Tibial artery (tissue), 4 donors: ENCODE data around the gene HAGHL.

Experiments
- DNase-seq, 2 donors: peaks; one replicate each; pipeline ENCODE4 v3.0.0-alpha.2; 2019
- H3K27ac ChIP-seq, 2 donors: fragments of 200-600 bp; sonication (generic) in 1 of 2; 1 replicate in 1 of 2; 2 replicates in 1 of 2; pipeline ENCODE4 v1.5.1; 2018 to 2019; ENCODE audit warnings: mild to moderate bottlenecking in 1 of 2
- H3K27me3 ChIP-seq, 2 donors: fragments of 200-600 bp; sonication (generic) in 1 of 2; one replicate each; pipeline versions ENCODE4 v1.5.1 to v1.6.0; 2016 to 2019
- H3K36me3 ChIP-seq, 3 donors: fragments of 200-600 bp; sonication (generic) in 2 of 3; one replicate each; pipeline ENCODE4 v1.5.1; 2016 to 2019; ENCODE audit warnings: mild to moderate bottlenecking in 2 of 3
- H3K4me1 ChIP-seq, 4 donors: fragments of 200-600 bp; sonication (generic) in 2 of 4; 1 replicate in 3 of 4; 2 replicates in 1 of 4; pipeline ENCODE4 v1.5.1; 2016 to 2019
- H3K4me3 ChIP-seq, 2 donors: fragments of 200-600 bp; sonication (generic) in 1 of 2; 1 replicate in 1 of 2; 2 replicates in 1 of 2; pipeline ENCODE4 v1.5.1; 2018 to 2019; ENCODE audit warnings: mild to moderate bottlenecking in 2 of 2
- H3K9me3 ChIP-seq, 3 donors: fragments of 200-600 bp; sonication (generic) in 1 of 3; one replicate each; pipeline ENCODE4 v1.5.1; 2016 to 2019
- CTCF ChIP-seq, 2 experiments: fragments of 200-600 bp in 1 of 2; fragments of 450-650 bp in 1 of 2; IDR thresholded peaks; one replicate each; pipeline ENCODE4 v1.5.1; 2017 to 2019; ENCODE audit warnings: antibody characterized with exemption in 2 of 2, mild to moderate bottlenecking in 1 of 2, moderate library complexity in 1 of 2
- intact Hi-C: fragments of 100-400 bp; cut with DNase I; formaldehyde crosslinking; loops from one replicate; pipeline ENCODE4 v1.15.0; 2023; ENCODE audit warnings: low total_unique reads

HAGHL gene

DNA sequence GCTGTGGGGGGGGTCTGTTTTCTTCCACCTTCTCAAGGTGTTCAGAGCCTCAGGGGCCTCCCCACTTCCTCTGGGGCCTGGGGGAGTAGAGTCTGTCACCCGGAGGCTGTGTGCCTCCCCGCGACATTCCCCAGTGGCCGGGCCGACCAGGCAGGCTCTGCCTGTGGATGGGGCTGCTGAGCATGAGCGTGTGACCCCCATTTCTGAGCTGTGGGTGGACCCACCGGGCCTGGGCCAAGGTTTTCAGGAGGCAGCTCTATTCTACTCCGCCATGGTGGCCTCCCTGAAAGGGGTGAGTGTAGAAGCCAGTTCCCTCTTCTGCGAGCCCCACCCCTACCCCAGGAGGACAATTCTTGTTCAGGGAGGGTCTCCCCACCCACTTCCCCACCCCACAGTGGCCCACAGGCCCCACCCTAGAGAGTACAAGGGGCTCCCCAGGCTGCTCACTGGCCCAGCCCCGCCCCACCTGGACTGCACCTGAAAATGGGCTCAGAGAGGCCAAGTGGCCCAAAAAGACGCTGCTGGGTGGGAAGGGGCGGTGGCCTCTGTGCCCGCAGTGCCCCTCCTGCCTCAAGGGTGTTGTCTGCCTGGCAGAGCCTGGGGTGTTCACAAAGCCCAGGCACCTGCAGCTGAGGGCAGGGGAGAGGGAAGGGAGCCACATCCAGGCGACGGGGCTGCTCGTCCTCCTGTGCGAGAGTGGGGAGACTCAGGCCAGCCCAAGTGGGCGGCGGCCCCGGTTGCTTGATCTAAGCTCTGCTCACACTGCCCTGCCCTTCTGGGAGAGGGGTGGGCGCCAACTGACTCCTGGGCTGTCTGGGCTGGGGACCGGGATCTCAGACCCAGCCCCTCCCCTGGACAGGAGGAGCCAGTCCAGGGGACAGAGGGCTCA, 35.0 kb downstream of the HAGHL start:
- peaks cover 0 to 62% of the 10 kb centered on the region in 2 donors for H3K27me3 ChIP-seq
- no peak for DNase-seq
- no peak for TF ChIP-seq CTCF (IDR thresholded peaks at IDR 0.05)
- intact Hi-C loops: no loop called here
- H3K36me3 ChIP-seq: no peaks in the 10 kb centered on the region
- no peak overlapping the region for H3K27ac ChIP-seq
- H3K4me1 ChIP-seq: peaks cover 0 to 4% (median 0%) of the 10 kb centered on the region in 4 donors
- no peaks in the 10 kb centered on the region for H3K9me3 ChIP-seq
- H3K4me3 ChIP-seq: no peak overlapping the region

DNA sequence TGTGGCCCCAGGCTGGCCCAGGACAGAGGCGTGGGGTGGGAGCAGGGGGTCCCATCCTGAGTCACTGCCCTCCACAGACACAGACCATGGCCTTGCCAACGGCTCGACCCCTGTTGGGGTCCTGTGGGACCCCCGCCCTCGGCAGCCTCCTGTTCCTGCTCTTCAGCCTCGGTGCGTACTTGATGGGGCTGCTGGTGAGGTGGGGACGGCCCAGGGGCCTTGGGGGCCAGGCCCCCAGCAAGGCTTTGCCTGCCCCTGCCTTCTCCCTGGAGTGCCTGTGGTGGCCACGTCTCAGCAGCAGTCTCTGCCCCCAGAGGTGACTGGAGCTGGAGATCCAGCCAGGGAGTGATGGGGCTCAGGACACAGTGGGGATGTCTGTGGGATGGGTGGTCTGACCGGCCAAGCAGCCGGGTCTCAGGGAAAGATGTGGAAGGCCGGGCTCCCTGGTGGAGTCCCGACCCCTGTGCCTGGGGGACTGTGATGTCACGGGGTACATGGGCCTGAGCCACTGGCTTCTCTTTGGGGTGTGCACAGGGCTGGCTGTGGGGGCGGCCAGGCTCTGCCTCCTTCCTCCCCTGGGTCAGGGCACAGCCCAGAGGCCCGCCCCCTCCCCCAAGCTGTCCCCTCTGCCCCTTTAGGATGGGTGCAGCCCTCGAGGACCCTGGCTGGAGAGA, 35.8 kb downstream of the HAGHL start:
- peaks cover 0 to 4% (median 0%) of the 10 kb centered on the region in 4 donors for H3K4me1 ChIP-seq
- no peak overlapping the region for H3K4me3 ChIP-seq
- DNase-seq: no peak
- no peak for TF ChIP-seq CTCF (IDR thresholded peaks at IDR 0.05)
- H3K27me3 ChIP-seq: peaks cover 0 to 65% of the 10 kb centered on the region in 2 donors
- intact Hi-C loops: no loop called here
- H3K27ac ChIP-seq: no peak overlapping the region
- no peaks in the 10 kb centered on the region for H3K36me3 ChIP-seq
- no peaks in the 10 kb centered on the region for H3K9me3 ChIP-seq

DNA sequence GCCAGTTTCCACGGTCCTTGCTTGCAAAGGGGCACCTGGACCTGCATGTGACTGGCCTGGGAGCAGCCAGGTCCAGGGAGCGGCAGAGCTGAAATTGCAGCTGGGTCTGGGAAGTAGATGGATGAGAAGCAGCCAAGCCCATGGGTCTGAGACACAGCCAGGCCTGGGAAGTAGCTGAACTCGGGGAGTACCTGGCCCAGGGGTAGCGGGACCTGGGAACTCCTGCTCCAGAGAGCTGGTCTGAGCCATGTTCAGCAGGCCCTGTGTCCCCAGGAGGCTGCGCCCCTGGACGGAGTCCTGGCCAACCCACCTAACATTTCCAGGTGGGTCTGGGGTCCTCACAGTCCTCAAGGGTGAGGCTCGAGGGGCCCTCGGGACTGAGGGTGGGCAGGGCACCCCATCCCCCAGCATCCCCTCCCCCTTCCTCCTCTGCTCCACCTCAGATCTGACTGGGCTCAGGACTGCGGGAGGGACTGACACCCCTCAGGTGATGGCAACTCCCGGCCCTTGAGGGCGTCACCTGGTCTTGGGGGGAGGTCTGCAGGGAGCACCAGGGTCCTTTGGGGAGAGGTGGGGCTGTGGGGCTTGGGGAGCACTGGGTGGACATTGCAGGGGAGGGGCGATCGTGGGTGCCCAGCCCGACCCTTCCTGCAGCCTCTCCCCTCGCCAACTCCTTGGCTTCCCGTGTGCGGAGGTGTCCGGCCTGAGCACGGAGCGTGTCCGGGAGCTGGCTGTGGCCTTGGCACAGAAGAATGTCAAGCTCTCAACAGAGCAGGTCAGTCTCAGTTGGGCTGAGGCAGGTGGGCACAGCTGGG, 36.7 kb downstream of the HAGHL start:
- TF ChIP-seq CTCF (IDR thresholded peaks at IDR 0.05): no peak
- intact Hi-C loops: no loop called here
- Histone ChIP-seq H3K4me1 (peaks cover 0 to 4% (median 0%) of the 10 kb centered on the region in 4 donors), H3K9me3 (no peaks in the 10 kb centered on the region), H3K27ac (no peak overlapping the region), H3K4me3 (no peak overlapping the region), H3K27me3 (peaks cover 0 to 66% of the 10 kb centered on the region in 2 donors), H3K36me3 (no peaks in the 10 kb centered on the region)
- DNase-seq: no peak

- TF ChIP-seq CTCF (IDR thresholded peaks at IDR 0.05): no peak
- no peak overlapping the region for H3K4me3 ChIP-seq
- no peak overlapping the region for H3K27ac ChIP-seq
- H3K4me1 ChIP-seq: peaks cover 0 to 4% (median 0%) of the 10 kb centered on the region in 4 donors
- no peak for DNase-seq
- no peaks in the 10 kb centered on the region for H3K9me3 ChIP-seq
- H3K27me3 ChIP-seq: peaks cover 0 to 73% of the 10 kb centered on the region in 2 donors
- no peaks in the 10 kb centered on the region for H3K36me3 ChIP-seq
- intact Hi-C loops: no loop called here
Measured at GRCh38 chr16:764184-764750, 37.4 kb downstream of the HAGHL start.

DNA sequence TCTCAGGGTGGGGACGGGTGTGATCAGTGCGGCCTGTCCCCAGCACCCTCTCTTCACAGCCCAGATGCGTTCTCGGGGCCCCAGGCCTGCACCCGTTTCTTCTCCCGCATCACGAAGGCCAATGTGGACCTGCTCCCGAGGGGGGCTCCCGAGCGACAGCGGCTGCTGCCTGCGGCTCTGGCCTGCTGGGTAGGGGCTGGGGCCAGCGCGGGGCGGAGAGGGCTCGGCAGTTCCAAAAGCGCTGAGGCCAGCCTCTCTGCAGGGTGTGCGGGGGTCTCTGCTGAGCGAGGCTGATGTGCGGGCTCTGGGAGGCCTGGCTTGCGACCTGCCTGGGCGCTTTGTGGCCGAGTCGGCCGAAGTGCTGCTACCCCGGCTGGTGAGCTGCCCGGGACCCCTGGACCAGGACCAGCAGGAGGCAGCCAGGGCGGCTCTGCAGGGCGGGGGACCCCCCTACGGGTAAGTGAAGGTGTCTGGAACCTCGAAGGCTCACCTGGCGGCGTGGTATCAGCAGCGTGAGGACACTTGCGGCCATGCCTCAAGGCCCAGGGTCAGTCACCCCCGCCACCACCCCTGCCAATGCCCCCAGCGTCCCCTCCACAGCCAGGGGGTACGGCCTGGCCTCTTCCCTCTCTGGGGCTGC, 38.1 kb downstream of the HAGHL start:
- H3K4me3 ChIP-seq: no peak overlapping the region
- no peak for DNase-seq
- no peaks in the 10 kb centered on the region for H3K36me3 ChIP-seq
- TF ChIP-seq CTCF (IDR thresholded peaks at IDR 0.05): no peak
- intact Hi-C loops: no loop called here
- H3K27me3 ChIP-seq: peaks cover 0 to 80% of the 10 kb centered on the region in 2 donors
- peaks cover 0 to 4% (median 0%) of the 10 kb centered on the region in 4 donors for H3K4me1 ChIP-seq
- H3K27ac ChIP-seq: no peak overlapping the region
- H3K9me3 ChIP-seq: no peaks in the 10 kb centered on the region
